ENCODE data around the gene MAGI2.

- TF ChIP-seq CTCF (IDR thresholded peaks at IDR 0.05) (no peak), POLR2A (IDR thresholded peaks at IDR 0.05) (no peak)
Measured at GRCh38 chr7:78704504-78704903, 749.0 kb downstream of the MAGI2 start.
